Right cardiac atrium (tissue), 5 donors: Measurements from ENCODE around the gene RASL10B. TPM values are rescaled to one million over a fixed set of nuclear protein-coding genes. Genes with fewer than 3 reads are reported as not detected.

Experiments
- ATAC-seq, 2 donors: fragments of 200-7000 bp; cut with Tn5 transposase; one replicate each; pipeline versions ENCODE4 v1.8.0 to v1.9.1; 2020; ENCODE audit warnings: moderate library complexity in 2 of 2, mild to moderate bottlenecking in 1 of 2
- DNase-seq, 3 donors: peaks; one replicate each; pipeline ENCODE4 v3.0.0-alpha.2; 2020
- H3K27ac ChIP-seq: one replicate; pipeline ENCODE4 v1.5.1; 2013; ENCODE audit warnings: mild to moderate bottlenecking, low read length, control low read depth, moderate library complexity
- H3K27me3 ChIP-seq: one replicate; pipeline ENCODE4 v1.6.1; 2013; ENCODE audit not compliant: control insufficient read depth, insufficient read depth
- H3K4me1 ChIP-seq: one replicate; pipeline ENCODE4 v1.6.1; 2013; ENCODE audit warnings: low read length; ENCODE audit not compliant: control insufficient read depth, insufficient read depth
- H3K4me3 ChIP-seq: one replicate; pipeline ENCODE4 v1.5.1; 2013; ENCODE audit warnings: low read length, control low read depth
- H3K9me3 ChIP-seq: one replicate; pipeline ENCODE4 v1.6.1; 2013; ENCODE audit warnings: low read length; ENCODE audit not compliant: control insufficient read depth
- WGBS: extraction: QIAGEN DNeasy Blood & Tissue Kit; methylation state at CpG from one replicate; pipeline ENCODE4 v1.1.7; 2013; 5-methylcytosine and 5-hydroxymethylcytosine counted together
- intact Hi-C, 4 donors: fragments of 100-400 bp; cut with DNase I; formaldehyde crosslinking; loops; one replicate each; pipeline versions ENCODE4 v1.11.0 to v1.14.0; 2022 to 2023
- long read RNA-seq, 4 donors: library from polyadenylated mRNA; unstranded; transcript quantifications; one replicate each; pipeline ENCODE4 v2.0.0, GENCODE V29; 2020 to 2021
- polyA plus RNA-seq: library from polyadenylated mRNA; stranded (reverse); fragments of 200-250 nt; gene quantifications from one replicate; pipeline ENCODE4 v1.2.3, GENCODE V29; 2013
- total RNA-seq, 4 donors: library from RNA; stranded (reverse); fragmentation: NEBNext Ultra II Directional; extraction: Animal tissue kit (Norgen Biotek cat#: 25700); gene quantifications; one replicate each; pipeline ENCODE4 v1.2.1, GENCODE V29; 2021
- donor health status: healthy with polysubstance abuse.
- donor health status: DM: no; HTN: yes; CAD: no.
- donor health status: DM: no; HTN: no; CAD: no.
- donor health status: DM: no; HTN: yes; CAD: no; lungs with severe emphysema.
- donor health status: DM: yes; HTN: yes; CAD: no.

The RASL10B gene
- total RNA-seq, result 10 to 100 TPM; 19.0 to 47.4 (median 34.4) TPM
- polyA plus RNA-seq, result 37.2 TPM
- long read RNA-seq, donor 1, transcript RASL10B-201 (4 exons, 3,205 nt), result major isoform, 53 of 82 reads
- long read RNA-seq, donor 1, partial matches to known transcripts, result 25 of 82 reads
- long read RNA-seq, donor 1, other reads (novel, unspliced or antisense), result 4 of 82 reads
- long read RNA-seq, donor 2, transcript RASL10B-201 (4 exons, 3,205 nt), result major isoform, 88 of 110 reads
- long read RNA-seq, donor 2, partial matches to known transcripts, result 5 of 110 reads
- long read RNA-seq, donor 2, other reads (novel, unspliced or antisense), result 17 of 110 reads
- long read RNA-seq, donor 3, partial matches to known transcripts, result 7 of 56 reads
- long read RNA-seq, donor 3, other reads (novel, unspliced or antisense), result 48 of 56 reads
- long read RNA-seq, donor 4, transcript RASL10B-201 (4 exons, 3,205 nt), result major isoform, 92 of 120 reads
- long read RNA-seq, donor 4, partial matches to known transcripts, result 10 of 120 reads
- long read RNA-seq, donor 4, other reads (novel, unspliced or antisense), result 18 of 120 reads

GRCh38 chr17:35731239-35731916 is at the start of gene RASL10B:
Gene RASL10B, plus strand, starts transcription at chr17:35731639. Its CDS starts 3,546 bp downstream, at chr17:35735185.
- intact Hi-C loops, result no loop called here
- Histone ChIP-seq H3K4me1 (peaks cover 7% of the 10 kb centered on the region), H3K9me3 (no peaks in the 10 kb centered on the region), H3K4me3 (peak within 1 kb of the TSS; percentile 71), H3K27me3 (no peaks in the 10 kb centered on the region), H3K27ac (no peak within 1 kb of the TSS)
- 3% methylated on average over 44 of the region's 44 CpGs for WGBS
- ATAC-seq (peak; percentile 75 to 83), DNase-seq (peak in 2 of 3 donors; percentile 84 to 85)

GRCh38 chr17:35683591-35683990 is 47.8 kb upstream of the RASL10B start:
- no peaks in the 10 kb centered on the region for H3K4me1 ChIP-seq
- no peak overlapping the region for H3K4me3 ChIP-seq
- WGBS, result 79% methylated on average over 4 of the region's 4 CpGs
- ATAC-seq, result no peak
- H3K27me3 ChIP-seq, result no peaks in the 10 kb centered on the region
- no peak for DNase-seq
- no peak overlapping the region for H3K27ac ChIP-seq
- intact Hi-C loops, result no loop called here
- no peaks in the 10 kb centered on the region for H3K9me3 ChIP-seq

- no peaks in the 10 kb centered on the region for H3K4me1 ChIP-seq
- no peaks in the 10 kb centered on the region for H3K27me3 ChIP-seq
- no peak for ATAC-seq
- no peak for DNase-seq
- H3K9me3 ChIP-seq, result no peaks in the 10 kb centered on the region
- no peak overlapping the region for H3K4me3 ChIP-seq
- H3K27ac ChIP-seq, result no peak overlapping the region
- WGBS, result 86% methylated on average over 2 of the region's 2 CpGs
- intact Hi-C loops, result no loop called here
Observed at GRCh38 chr17:35684055-35684802, 47.2 kb upstream of the RASL10B start.

GRCh38 chr17:35692512-35693210 is 38.8 kb upstream of the RASL10B start:
- no peaks in the 10 kb centered on the region for H3K27me3 ChIP-seq
- H3K27ac ChIP-seq, result no peak overlapping the region
- H3K4me1 ChIP-seq, result no peaks in the 10 kb centered on the region
- DNase-seq (no peak), ATAC-seq (no peak)
- no peaks in the 10 kb centered on the region for H3K9me3 ChIP-seq
- no peak overlapping the region for H3K4me3 ChIP-seq
- intact Hi-C loops, result no loop called here
- 80% methylated on average over 7 of the region's 7 CpGs for WGBS

GRCh38 chr17:35693662-35694061 is 37.8 kb upstream of the RASL10B start:
- Histone ChIP-seq H3K27me3 (no peaks in the 10 kb centered on the region), H3K4me1 (no peaks in the 10 kb centered on the region), H3K9me3 (no peaks in the 10 kb centered on the region), H3K27ac (no peak overlapping the region), H3K4me3 (no peak overlapping the region)
- intact Hi-C loops, result no loop called here
- ATAC-seq (no peak), DNase-seq (no peak)
- WGBS, result 90% methylated on average over 3 of the region's 3 CpGs

- no peak for ATAC-seq
- peak overlapping the region; percentile 37 for H3K27ac ChIP-seq
- DNase-seq, result no peak
- no peak overlapping the region for H3K4me3 ChIP-seq
- WGBS, result 55% methylated on average over 2 of the region's 2 CpGs
- no peaks in the 10 kb centered on the region for H3K4me1 ChIP-seq
- no peaks in the 10 kb centered on the region for H3K27me3 ChIP-seq
- intact Hi-C loops, result no loop called here
- no peaks in the 10 kb centered on the region for H3K9me3 ChIP-seq
Observed at GRCh38 chr17:35694906-35695305, 36.5 kb upstream of the RASL10B start.

- DNase-seq, result no peak
- no peaks in the 10 kb centered on the region for H3K27me3 ChIP-seq
- peak overlapping the region; percentile 14 for H3K27ac ChIP-seq
- H3K4me3 ChIP-seq, result no peak overlapping the region
- intact Hi-C loops, result no loop called here
- no peaks in the 10 kb centered on the region for H3K4me1 ChIP-seq
- no peaks in the 10 kb centered on the region for H3K9me3 ChIP-seq
- ATAC-seq, result peak; percentile 41 to 67
- WGBS, result 44% methylated on average over 2 of the region's 2 CpGs
Observed at GRCh38 chr17:35695613-35696012, 35.8 kb upstream of the RASL10B start.

GRCh38 chr17:35698800-35699199 is 32.6 kb upstream of the RASL10B start:
- WGBS, result 95% methylated on average over 2 of the region's 2 CpGs
- Histone ChIP-seq H3K4me3 (no peak overlapping the region), H3K27ac (no peak overlapping the region), H3K27me3 (no peaks in the 10 kb centered on the region), H3K4me1 (peaks cover 1% of the 10 kb centered on the region), H3K9me3 (no peaks in the 10 kb centered on the region)
- intact Hi-C loops, result no loop called here
- ATAC-seq, result no peak
- DNase-seq, result no peak

GRCh38 chr17:35700150-35700549 is 31.3 kb upstream of the RASL10B start:
- Histone ChIP-seq H3K27ac (no peak overlapping the region), H3K9me3 (no peaks in the 10 kb centered on the region), H3K27me3 (no peaks in the 10 kb centered on the region), H3K4me1 (peaks cover 1% of the 10 kb centered on the region), H3K4me3 (no peak overlapping the region)
- DNase-seq (no peak), ATAC-seq (no peak)
- intact Hi-C loops, result no loop called here
- WGBS, result 81% methylated on average over 6 of the region's 6 CpGs

GRCh38 chr17:35701491-35701890 is 29.9 kb upstream of the RASL10B start:
- intact Hi-C loops, result no loop called here

More at GRCh38 chr17:35701491-35701890, 29.9 kb upstream of the RASL10B start:
- H3K27ac ChIP-seq, result no peak overlapping the region
- no peaks in the 10 kb centered on the region for H3K9me3 ChIP-seq
- ATAC-seq (no peak), DNase-seq (no peak)
- no peaks in the 10 kb centered on the region for H3K27me3 ChIP-seq
- no peak overlapping the region for H3K4me3 ChIP-seq
- WGBS, result 93% methylated on average over 5 of the region's 5 CpGs
- H3K4me1 ChIP-seq, result peaks cover 1% of the 10 kb centered on the region
